Measurements from ENCODE around the gene KNDC1. TPM values are rescaled to one million over a fixed set of nuclear protein-coding genes. Genes with fewer than 3 reads are reported as not detected.

Gene KNDC1
- total and polyA plus RNA-seq, 2 of the 13 experiments (the other 11 are each of a cell fraction or from before 2014, with no cell fraction given), result 0.69 TPM; not detected in 1

- TF ChIP-seq ZNF687 (CRISPR knock-in tag; IDR thresholded peaks at IDR 0.05) (0 out of 2 replicates have a peak, but pooled peaks have one; percentile 6), ZNF580 (CRISPR knock-in tag; IDR thresholded peaks at IDR 0.05; ENCODE audit: borderline replicate concordance, low read depth) (no peak), MXD1 (CRISPR knock-in tag; IDR thresholded peaks at IDR 0.05) (0 out of 2 replicates have a peak, but pooled peaks have one; percentile 25), RBM39 (IDR thresholded peaks at IDR 0.05; ENCODE audit: low read depth, low read length, poor library complexity, severe bottlenecking) (no peak), RBAK (CRISPR knock-in tag; IDR thresholded peaks at IDR 0.05) (no peak), PATZ1 (CRISPR knock-in tag; IDR thresholded peaks at IDR 0.05) (peak; percentile 49; the same call in 1 of the 2 replicates), ZNF530 (CRISPR knock-in tag; IDR thresholded peaks at IDR 0.05; ENCODE audit: low read depth) (no peak), GABPB1 (CRISPR knock-in tag; IDR thresholded peaks at IDR 0.05) (0 out of 2 replicates have a peak, but pooled peaks have one; percentile 27), SP5 (CRISPR knock-in tag; IDR thresholded peaks at IDR 0.05; ENCODE audit: borderline replicate concordance, low read depth) (0 out of 2 replicates have a peak, but pooled peaks have one; percentile 37), ZNF562 (CRISPR knock-in tag; IDR thresholded peaks at IDR 0.05; ENCODE audit: borderline replicate concordance) (no peak), ZNF552 (CRISPR knock-in tag; IDR thresholded peaks at IDR 0.05; ENCODE audit: borderline replicate concordance) (no peak), ZNF329 (CRISPR knock-in tag; IDR thresholded peaks at IDR 0.05; ENCODE audit: low read depth) (peak; percentile 99), ZSCAN20 (CRISPR knock-in tag; IDR thresholded peaks at IDR 0.05; ENCODE audit: borderline replicate concordance) (no peak)
Observed at GRCh38 chr10:133245439-133246235, 85.6 kb downstream of the KNDC1 start (continued).

All from HepG2 (cell line).